ENCODE measurements around the gene TUBB1. TPM values are rescaled to one million over a fixed set of nuclear protein-coding genes. Genes with fewer than 3 reads are reported as not detected.

TUBB1 gene
- total and polyA plus RNA-seq, 2 of the 13 experiments (the other 11 are each of a cell fraction or from before 2014, with no cell fraction given) = 0.11 to 57.6 TPM

GRCh38 chr20:58980711-58981627 lies 38.3 kb upstream of the TUBB1 start, which contains the start of gene NELFCD (continued):
- TF ChIP-seq USF2 (IDR thresholded peaks at IDR 0.05; ENCODE audit: low read depth, low read length) (no peak), USF2 (CRISPR knock-in tag; IDR thresholded peaks at IDR 0.05; ENCODE audit: borderline replicate concordance) (no peak), HNRNPL (IDR thresholded peaks at IDR 0.05; ENCODE audit: low read depth, low read length) (0 out of 2 replicates have a peak, but pooled peaks have one; percentile 41), GATAD1 (CRISPR knock-in tag; IDR thresholded peaks at IDR 0.05) (peak; percentile 56; the same call in 1 of the 2 replicates), NFIC (IDR thresholded peaks at IDR 0.05; ENCODE audit: low read length) (no peak; the same call in 1 of the 2 replicates), NR0B2 (CRISPR knock-in tag; IDR thresholded peaks at IDR 0.05) (no peak), POGK (CRISPR knock-in tag; conservative IDR thresholded peaks at IDR 0.05) (peak; percentile 72), ZNF556 (CRISPR knock-in tag; IDR thresholded peaks at IDR 0.05; ENCODE audit: borderline replicate concordance) (peak; percentile 11), FOXA1 (IDR thresholded peaks at IDR 0.05) (no peak), FOXA1 (CRISPR knock-in tag; IDR thresholded peaks at IDR 0.05) (no peak), TSC22D2 (CRISPR knock-in tag; IDR thresholded peaks at IDR 0.05; ENCODE audit: borderline replicate concordance) (peak; percentile 65; the same call in 1 of the 2 replicates), ZNF530 (CRISPR knock-in tag; IDR thresholded peaks at IDR 0.05; ENCODE audit: low read depth) (no peak), ZFP36L2 (CRISPR knock-in tag; IDR thresholded peaks at IDR 0.05) (no peak; the same call in 1 of the 2 replicates), CSRNP2 (CRISPR knock-in tag; conservative IDR thresholded peaks at IDR 0.05; ENCODE audit: low read depth) (no peak), ATF7-NPFF (CRISPR knock-in tag; IDR thresholded peaks at IDR 0.05; ENCODE audit: low read depth) (peak; percentile 34; the same call in 1 of the 2 replicates), MTF1 (CRISPR knock-in tag; IDR thresholded peaks at IDR 0.05) (no peak), HIVEP1 (CRISPR knock-in tag; IDR thresholded peaks at IDR 0.05) (peak; percentile 66; the same call in 1 of the 2 replicates), TRIM22 (IDR thresholded peaks at IDR 0.05) (no peak), ZNF597 (CRISPR knock-in tag; IDR thresholded peaks at IDR 0.05) (no peak), ZNF614 (CRISPR knock-in tag; IDR thresholded peaks at IDR 0.05; ENCODE audit: borderline replicate concordance) (peak; percentile 73), KDM1A (CRISPR knock-in tag; IDR thresholded peaks at IDR 0.05) (peak; percentile 22; the same call in 1 of the 2 replicates)
